ENCODE data around the gene OR10G2. TPM values are rescaled to one million over a fixed set of nuclear protein-coding genes. Genes with fewer than 3 reads are reported as not detected.

The OR10G2 gene
- total RNA-seq, 1 donor from 2014 or later: not detected

Other genes with a start within 250 kb of the OR10G2 start
- 46.3 TPM for gene CHD8, start 178.8 kb downstream of the OR10G2 start, total RNA-seq
- 11.4 TPM for gene RAB2B, start 158.0 kb downstream of the OR10G2 start, total RNA-seq
- gene TOX4, start 157.7 kb downstream of the OR10G2 start, total RNA-seq: 70.6 TPM
- gene METTL3, start 123.6 kb downstream of the OR10G2 start, total RNA-seq: 20.9 TPM
- 1.4 TPM for gene SALL2, start 108.6 kb downstream of the OR10G2 start, total RNA-seq
- gene OR10G3, start 54.9 kb downstream of the OR10G2 start, total RNA-seq: not detected
- gene OR4E2, start 18.9 kb upstream of the OR10G2 start, total RNA-seq: not detected
- gene OR4E1, start 38.9 kb upstream of the OR10G2 start, total RNA-seq: not detected

Data from esophagus mucosa (tissue), 1 donor.